ACC112 (cell line): Measurements from ENCODE around the gene HECW1.

Source experiments
- H2AFZ ChIP-seq: fragments of 200-600 bp; sonication (generic); one replicate; pipeline ENCODE4 v1.6.0; 2017; ENCODE audit warnings: antibody characterized with exemption, low read length; ENCODE audit not compliant: unreplicated experiment
- H3K27ac ChIP-seq: fragments of 200-600 bp; sonication (generic); 2 replicates; pipeline ENCODE4 v1.5.1; 2014; ENCODE audit warnings: low read depth, mild to moderate bottlenecking, antibody characterized with exemption, low read length, moderate library complexity
- H3K27me3 ChIP-seq: fragments of 200-600 bp; sonication (generic); 2 replicates; pipeline ENCODE4 v1.6.1; 2014; ENCODE audit warnings: mild to moderate bottlenecking, antibody characterized with exemption, low read length, moderate library complexity, mixed read lengths; ENCODE audit not compliant: insufficient read depth
- H3K36me3 ChIP-seq: fragments of 200-600 bp; sonication (generic); 2 replicates; pipeline ENCODE4 v1.6.1; 2016; ENCODE audit warnings: mild to moderate bottlenecking, antibody characterized with exemption, low read length, moderate library complexity, mixed read lengths; ENCODE audit not compliant: insufficient read depth
- H3K4me1 ChIP-seq: fragments of 200-600 bp; sonication (generic); one replicate; pipeline ENCODE4 v1.6.1; 2016; ENCODE audit warnings: low read length, mixed read lengths; ENCODE audit not compliant: insufficient read depth, unreplicated experiment, control insufficient read depth
- H3K4me3 ChIP-seq: fragments of 200-600 bp; sonication (generic); 2 replicates; pipeline ENCODE4 v1.5.1; 2014; ENCODE audit warnings: mild to moderate bottlenecking, low read depth, low read length
- H3K79me2 ChIP-seq: fragments of 200-600 bp; sonication (generic); one replicate; pipeline ENCODE4 v1.6.0; 2016; ENCODE audit warnings: low read length; ENCODE audit not compliant: control insufficient read depth, unreplicated experiment, insufficient read depth

HECW1 gene

DNA sequence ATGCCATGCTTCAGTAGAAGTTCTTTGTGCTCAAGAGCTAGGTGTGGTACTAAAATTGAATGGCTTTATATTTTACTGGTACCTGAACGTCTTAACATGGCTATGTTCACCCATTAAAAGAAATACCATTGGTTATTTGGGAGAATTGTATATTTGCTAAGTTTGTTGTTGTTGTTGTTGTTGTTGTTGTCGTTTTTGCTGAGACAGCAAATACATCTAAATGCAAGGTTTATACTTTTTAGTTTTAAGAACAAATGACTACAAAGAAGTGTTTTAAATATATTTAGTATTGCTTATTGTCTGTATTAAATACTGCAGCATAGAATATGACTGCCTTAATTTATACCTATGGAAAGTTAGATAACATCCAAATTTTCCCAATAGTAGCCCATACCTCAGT lies 66.9 kb downstream of the HECW1 start:
- Histone ChIP-seq H3K36me3 (no peaks in the 10 kb centered on the region), H3K27ac (no peak overlapping the region), H3K4me3 (no peak overlapping the region), H3K4me1 (no peaks in the 10 kb centered on the region), H2AFZ (no peak overlapping the region), H3K79me2 (no peaks in the 10 kb centered on the region), H3K27me3 (no peaks in the 10 kb centered on the region; the same call in 1 of the 2 replicates)

GRCh38 chr7:43192806-43193460 lies 80.5 kb downstream of the HECW1 start:
- Histone ChIP-seq H3K27me3 (no peaks in the 10 kb centered on the region), H3K79me2 (no peaks in the 10 kb centered on the region), H3K4me1 (no peaks in the 10 kb centered on the region), H3K4me3 (no peak overlapping the region), H3K36me3 (no peaks in the 10 kb centered on the region), H2AFZ (no peak overlapping the region), H3K27ac (no peak overlapping the region)

DNA sequence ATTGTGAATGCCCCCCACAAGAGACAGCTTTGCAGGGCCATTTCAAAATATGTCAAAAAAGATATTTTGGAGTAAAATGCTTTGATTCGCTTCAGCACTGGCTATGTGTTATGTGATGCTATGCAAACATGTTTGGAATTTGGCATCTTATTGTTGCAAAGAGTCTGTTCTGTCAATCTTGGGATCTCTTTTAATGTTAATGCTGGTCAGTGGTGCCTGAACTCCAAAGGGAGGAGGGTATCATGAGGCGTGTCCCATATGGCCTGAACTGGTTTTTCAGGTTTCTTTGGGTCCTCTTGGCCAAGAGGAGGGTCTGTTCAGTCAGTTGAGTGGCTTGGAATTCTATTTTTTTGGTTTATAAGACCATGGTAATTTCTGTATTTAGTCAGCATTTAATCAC lies 81.4 kb downstream of the HECW1 start:
- no peaks in the 10 kb centered on the region for H3K36me3 ChIP-seq
- no peak overlapping the region for H3K27ac ChIP-seq
- H2AFZ ChIP-seq, result no peak overlapping the region
- H3K4me3 ChIP-seq, result no peak overlapping the region
- no peaks in the 10 kb centered on the region for H3K79me2 ChIP-seq
- no peaks in the 10 kb centered on the region for H3K27me3 ChIP-seq
- H3K4me1 ChIP-seq, result peaks cover 5% of the 10 kb centered on the region

GRCh38 chr7:43195256-43195655 lies 82.8 kb downstream of the HECW1 start:
- Histone ChIP-seq H3K4me1 (peaks cover 16% of the 10 kb centered on the region), H3K27ac (no peak overlapping the region), H3K36me3 (no peaks in the 10 kb centered on the region), H3K79me2 (no peaks in the 10 kb centered on the region), H3K27me3 (no peaks in the 10 kb centered on the region), H3K4me3 (no peak overlapping the region), H2AFZ (no peak overlapping the region)

DNA sequence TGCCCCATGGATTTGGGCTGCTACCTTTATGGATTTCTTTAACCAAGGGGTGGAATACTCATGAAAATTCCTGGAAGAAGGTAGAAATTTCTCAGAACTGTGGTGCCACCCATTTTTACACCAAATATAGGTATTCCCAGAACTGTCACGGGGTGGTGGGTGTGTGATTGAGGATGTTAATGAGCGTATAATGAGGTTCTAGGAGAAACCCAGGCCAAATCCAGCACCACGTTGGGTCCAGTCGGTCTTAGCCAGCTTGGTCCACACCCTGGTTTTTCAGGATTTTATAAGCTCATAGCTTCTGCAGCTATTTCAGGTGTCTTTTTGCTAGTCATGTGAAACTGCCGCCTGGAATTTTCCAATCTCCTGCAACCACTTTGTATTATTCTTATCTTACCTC lies 83.3 kb downstream of the HECW1 start:
- Histone ChIP-seq H3K36me3 (no peaks in the 10 kb centered on the region), H3K4me1 (peaks cover 21% of the 10 kb centered on the region), H3K27ac (no peak overlapping the region), H3K27me3 (no peaks in the 10 kb centered on the region), H2AFZ (no peak overlapping the region), H3K4me3 (no peak overlapping the region), H3K79me2 (no peaks in the 10 kb centered on the region)

GRCh38 chr7:43196379-43196778 lies 83.9 kb downstream of the HECW1 start:
- H3K79me2 ChIP-seq, result no peaks in the 10 kb centered on the region
- no peak overlapping the region for H3K27ac ChIP-seq
- H3K4me1 ChIP-seq, result peaks cover 26% of the 10 kb centered on the region
- no peaks in the 10 kb centered on the region for H3K36me3 ChIP-seq
- H2AFZ ChIP-seq, result no peak overlapping the region
- no peak overlapping the region for H3K4me3 ChIP-seq
- no peaks in the 10 kb centered on the region for H3K27me3 ChIP-seq

- no peak overlapping the region for H3K27ac ChIP-seq
- H3K4me1 ChIP-seq, result peaks cover 34% of the 10 kb centered on the region
- no peaks in the 10 kb centered on the region for H3K79me2 ChIP-seq
- H2AFZ ChIP-seq, result no peak overlapping the region
- no peak overlapping the region for H3K4me3 ChIP-seq
- H3K27me3 ChIP-seq, result no peaks in the 10 kb centered on the region
- H3K36me3 ChIP-seq, result no peaks in the 10 kb centered on the region
Observed at GRCh38 chr7:43198016-43198415, 85.6 kb downstream of the HECW1 start.

- Histone ChIP-seq H3K4me3 (peak overlapping the region; percentile 35; the same call in 1 of the 2 replicates), H2AFZ (peak overlapping the region; percentile 56), H3K27me3 (no peaks in the 10 kb centered on the region), H3K36me3 (no peaks in the 10 kb centered on the region), H3K27ac (peak overlapping the region; percentile 91), H3K79me2 (no peaks in the 10 kb centered on the region), H3K4me1 (peaks cover 37% of the 10 kb centered on the region)
Observed at GRCh38 chr7:43198599-43199090, 86.2 kb downstream of the HECW1 start.

DNA sequence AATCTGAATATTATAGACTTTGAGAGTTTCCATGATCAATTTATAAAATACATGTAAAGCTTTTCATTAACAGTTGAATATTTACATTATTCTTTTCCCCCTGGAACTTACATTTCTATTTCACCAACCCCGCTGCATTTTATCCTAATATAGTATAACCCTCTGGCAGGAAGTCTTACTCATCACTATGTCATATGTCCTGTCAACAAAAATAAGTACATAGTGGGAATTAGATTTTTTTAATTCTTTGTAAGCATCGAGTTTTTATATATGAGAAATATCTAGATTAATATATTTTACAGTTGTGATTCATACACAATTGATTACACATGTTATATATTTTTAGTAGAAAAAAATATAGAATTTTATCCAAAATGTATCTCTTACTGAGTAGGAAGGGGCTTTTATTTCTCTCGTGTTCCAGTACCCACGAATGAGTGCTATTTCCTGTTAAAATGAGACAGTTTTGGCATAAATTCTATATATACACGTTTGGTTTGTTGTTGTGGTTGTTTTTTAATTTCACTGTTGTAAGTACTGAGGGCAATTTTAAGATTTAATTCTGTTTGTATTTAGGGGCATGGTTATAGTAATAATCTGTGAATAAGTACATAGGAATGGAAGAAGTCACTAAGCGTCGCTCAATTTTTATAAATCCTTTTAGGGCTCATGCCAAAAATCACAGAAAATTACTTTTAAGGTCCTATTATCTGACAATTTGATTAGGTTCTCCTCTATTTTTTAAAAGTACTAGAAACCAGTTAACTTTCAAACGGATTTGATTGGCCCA lies 87.1 kb downstream of the HECW1 start:
- Histone ChIP-seq H2AFZ (peak overlapping the region; percentile 93), H3K4me1 (peaks cover 46% of the 10 kb centered on the region), H3K79me2 (no peaks in the 10 kb centered on the region), H3K4me3 (peak overlapping the region; percentile 60), H3K27ac (peak overlapping the region; percentile 91), H3K27me3 (no peaks in the 10 kb centered on the region), H3K36me3 (no peaks in the 10 kb centered on the region)

DNA sequence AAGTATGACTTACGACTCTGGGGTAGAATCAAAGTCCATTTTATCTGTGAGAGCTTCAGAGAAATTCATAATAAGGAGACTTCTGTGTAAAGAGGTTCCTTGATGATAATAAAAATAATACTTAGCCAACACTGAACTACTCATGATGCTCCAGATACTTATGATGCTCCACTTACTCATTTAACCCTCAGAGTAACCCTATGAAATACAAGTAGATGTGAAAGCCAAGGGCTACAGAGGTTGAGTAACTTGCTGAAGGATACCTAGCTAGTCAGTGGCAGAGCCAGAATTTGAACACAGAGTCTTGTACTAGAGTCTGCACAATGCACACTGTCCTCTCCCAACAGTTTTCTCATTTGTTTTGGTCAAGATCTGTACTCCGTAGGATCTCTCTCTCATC lies 89.5 kb downstream of the HECW1 start:
- H3K27ac ChIP-seq, result peak overlapping the region; percentile 14; the same call in 1 of the 2 replicates

GRCh38 chr7:43204081-43204480 lies 91.6 kb downstream of the HECW1 start:
- peak overlapping the region; percentile 34; the same call in 1 of the 2 replicates for H3K4me3 ChIP-seq
- H3K4me1 ChIP-seq, result peaks cover 41% of the 10 kb centered on the region
- H3K27ac ChIP-seq, result peak overlapping the region; percentile 79
- no peaks in the 10 kb centered on the region for H3K27me3 ChIP-seq
- no peak overlapping the region for H2AFZ ChIP-seq
- no peaks in the 10 kb centered on the region for H3K36me3 ChIP-seq
- H3K79me2 ChIP-seq, result no peaks in the 10 kb centered on the region

More for the DNA sequence above, 89.5 kb downstream of the HECW1 start:
- Histone ChIP-seq H3K36me3 (no peaks in the 10 kb centered on the region), H3K79me2 (no peaks in the 10 kb centered on the region), H3K4me3 (no peak overlapping the region), H3K4me1 (peaks cover 48% of the 10 kb centered on the region), H3K27me3 (no peaks in the 10 kb centered on the region), H2AFZ (no peak overlapping the region)
